Transverse colon (tissue), 4 donors: Measurements from ENCODE around the gene SRRM4.

Experiments
- CTCF ChIP-seq, 5 experiments: fragments of 200-600 bp in 3 of 5; fragments of 450-650 bp in 2 of 5; sonication (generic) in 3 of 5; IDR thresholded peaks; 1 replicate in 2 of 5; 2 replicates in 3 of 5; pipeline ENCODE4 v1.5.1; 2016 to 2017; ENCODE audit warnings: antibody characterized with exemption in 5 of 5, inconsistent platforms in 3 of 5, mild to moderate bottlenecking in 2 of 5, moderate library complexity in 1 of 5
- POLR2AphosphoS5 ChIP-seq, 3 donors: sonication (generic); formaldehyde crosslinking; IDR thresholded peaks; one replicate each; pipeline ENCODE4 v1.6.1; 2016; ENCODE audit warnings: antibody characterized with exemption in 3 of 3

GRCh38 chr12:119008691-119009221, 27.4 kb downstream of the SRRM4 start:
- TF ChIP-seq CTCF (IDR thresholded peaks at IDR 0.05) (no peak), POLR2AphosphoS5 (IDR thresholded peaks at IDR 0.05) (no peak)
